Measurements from ENCODE around the gene ACTR5. TPM values are rescaled to one million over a fixed set of nuclear protein-coding genes. Genes with fewer than 3 reads are reported as not detected.

Gene ACTR5
- total and polyA plus RNA-seq, 2 of the 13 experiments (the other 11 are each of a cell fraction or from before 2014, with no cell fraction given), result 19.5 to 20.5 TPM

DNA sequence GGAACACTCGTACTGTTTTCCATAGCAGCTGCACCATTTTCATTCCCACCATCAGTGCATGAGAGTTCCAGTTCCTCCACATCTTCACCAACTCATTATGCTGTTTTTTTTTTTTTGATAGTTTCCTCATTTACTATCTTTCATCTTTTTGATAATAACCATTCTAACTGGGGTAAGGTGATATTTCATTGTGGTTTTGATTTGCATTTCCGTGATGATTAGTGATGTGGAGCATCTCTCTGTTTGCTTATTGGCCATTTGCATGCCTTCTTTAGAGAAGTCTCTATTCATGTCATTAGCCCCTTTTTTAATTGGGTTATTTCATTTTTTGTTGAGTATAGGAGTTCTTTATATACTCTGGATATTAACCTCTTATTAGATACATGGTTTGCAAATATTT, 25.9 kb downstream of the ACTR5 start:
- BruUV-seq (replicated peaks), result no TSS peak
- WGBS (ENCODE audit: low lambda C conversion rate), result 98% methylated on average over 2 of the region's 2 CpGs
- Histone ChIP-seq H3K4me1 (ENCODE audit: insufficient read depth, low read length) (peaks cover 8% of the 10 kb centered on the region), H3K4me2 (ENCODE audit: low read depth, low read length) (no peak overlapping the region), H3K27ac (ENCODE audit: extremely low read length, insufficient read depth, low read length) (no peak overlapping the region), H4K20me1 (ENCODE audit: insufficient read depth, low read length) (no peaks in the 10 kb centered on the region), H3K79me2 (ENCODE audit: insufficient read depth, low read length) (no peaks in the 10 kb centered on the region), H3K36me3 (replicated peaks in 1 of 2; ENCODE audit: control insufficient read depth in 1 of 2, insufficient read depth in 2 of 2, low read length in 2 of 2) (peaks cover 15 to 45% of the 10 kb centered on the region in 2 experiments), H3K4me3 (replicated peaks in 1 of 3; ENCODE audit: insufficient read depth in 1 of 3, low read depth in 2 of 3, low read length in 3 of 3) (no peak overlapping the region), H3K27me3 (ENCODE audit: control insufficient read depth in 1 of 2, insufficient read depth in 2 of 2, low read length in 2 of 2) (no peaks in the 10 kb centered on the region), H2AFZ (ENCODE audit: low read length) (no peak overlapping the region), H3K9me3 (ENCODE audit: low read length) (no peaks in the 10 kb centered on the region), H3K9ac (ENCODE audit: insufficient read depth, low read depth, low read length) (no peak overlapping the region)
- FAIRE-seq (no peak), DNase-seq (ENCODE audit: low spot score) (no peak), ATAC-seq (no peak)
- CTCF ChIA-PET (ENCODE audit: low intra/inter-chr PET ratio, low total read pairs), result no interaction called here
- POLR2A ChIA-PET, result no interaction called here
- intact Hi-C loops (cut with micrococcal nuclease; ENCODE audit: unreplicated experiment), result no loop called here
- in situ Hi-C loops (cut with HindIII; ENCODE audit: extremely low pct_ligation_motif_present, low pct_unique_long_range_greater_than_20kb), result no loop called here
- no peak for TF ChIP-seq U2AF2 (IDR thresholded peaks at IDR 0.05; ENCODE audit: low read depth, low read length)
- no peak for TF ChIP-seq ZNF382 (CRISPR knock-in tag; IDR thresholded peaks at IDR 0.05; ENCODE audit: borderline replicate concordance)
- no peak for TF ChIP-seq FOXK2 (IDR thresholded peaks at IDR 0.05)
- no peak for TF ChIP-seq TBX3 (IDR thresholded peaks at IDR 0.05; ENCODE audit: borderline replicate concordance)
- TF ChIP-seq, protein P1, sequence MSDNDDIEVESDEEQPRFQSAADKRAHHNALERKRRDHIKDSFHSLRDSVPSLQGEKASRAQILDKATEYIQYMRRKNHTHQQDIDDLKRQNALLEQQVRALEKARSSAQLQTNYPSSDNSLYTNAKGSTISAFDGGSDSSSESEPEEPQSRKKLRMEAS (IDR thresholded peaks at IDR 0.05), result no peak

DNA sequence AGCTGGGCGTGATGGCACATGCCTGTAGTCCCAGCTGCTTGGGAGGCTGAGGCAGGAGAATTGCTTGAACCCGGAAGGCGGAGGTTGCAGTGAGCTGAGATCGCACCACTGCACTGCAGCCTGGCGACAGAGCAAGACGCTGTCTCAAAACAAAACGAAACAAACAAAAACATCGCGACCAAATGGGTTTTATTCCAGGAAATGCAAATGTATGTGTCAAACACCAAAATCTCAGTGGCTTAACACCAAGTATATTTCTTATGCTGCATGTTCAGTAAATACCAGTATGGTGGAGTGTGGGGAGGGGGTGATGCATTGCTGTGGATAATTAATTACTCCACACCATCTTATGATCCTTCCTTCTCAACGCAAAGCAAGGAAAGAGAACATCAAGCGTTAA, 28.1 kb downstream of the ACTR5 start:
- ATAC-seq, result no peak
- in situ Hi-C loops (cut with HindIII; ENCODE audit: extremely low pct_ligation_motif_present, low pct_unique_long_range_greater_than_20kb), result no loop called here
- 97% methylated on average over 11 of the region's 11 CpGs for WGBS (ENCODE audit: low lambda C conversion rate)
- TF ChIP-seq, protein P2, sequence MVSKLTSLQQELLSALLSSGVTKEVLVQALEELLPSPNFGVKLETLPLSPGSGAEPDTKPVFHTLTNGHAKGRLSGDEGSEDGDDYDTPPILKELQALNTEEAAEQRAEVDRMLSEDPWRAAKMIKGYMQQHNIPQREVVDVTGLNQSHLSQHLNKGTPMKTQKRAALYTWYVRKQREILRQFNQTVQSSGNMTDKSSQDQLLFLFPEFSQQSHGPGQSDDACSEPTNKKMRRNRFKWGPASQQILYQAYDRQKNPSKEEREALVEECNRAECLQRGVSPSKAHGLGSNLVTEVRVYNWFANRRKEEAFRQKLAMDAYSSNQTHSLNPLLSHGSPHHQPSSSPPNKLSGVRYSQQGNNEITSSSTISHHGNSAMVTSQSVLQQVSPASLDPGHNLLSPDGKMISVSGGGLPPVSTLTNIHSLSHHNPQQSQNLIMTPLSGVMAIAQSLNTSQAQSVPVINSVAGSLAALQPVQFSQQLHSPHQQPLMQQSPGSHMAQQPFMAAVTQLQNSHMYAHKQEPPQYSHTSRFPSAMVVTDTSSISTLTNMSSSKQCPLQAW (CRISPR knock-in tag; IDR thresholded peaks at IDR 0.05), result no peak
- TF ChIP-seq ZNF83 (CRISPR knock-in tag; IDR thresholded peaks at IDR 0.05; ENCODE audit: borderline replicate concordance) (no peak), MATR3 (CRISPR knock-in tag; IDR thresholded peaks at IDR 0.05) (no peak), ZFP41 (CRISPR knock-in tag; IDR thresholded peaks at IDR 0.05; ENCODE audit: borderline replicate concordance) (no peak), SP5 (CRISPR knock-in tag; IDR thresholded peaks at IDR 0.05; ENCODE audit: borderline replicate concordance, low read depth) (no peak), IKZF4 (CRISPR knock-in tag; IDR thresholded peaks at IDR 0.05; ENCODE audit: borderline replicate concordance, low read depth, not compliant biosample characterization) (no peak), ZNF234 (CRISPR knock-in tag; conservative IDR thresholded peaks at IDR 0.05) (no peak), KLF11 (CRISPR knock-in tag; IDR thresholded peaks at IDR 0.05) (no peak), MBD4 (IDR thresholded peaks at IDR 0.05; ENCODE audit: borderline replicate concordance, low read length) (no peak), EZH2 (conservative IDR thresholded peaks at IDR 0.05; ENCODE audit: low read depth, low read length) (no peak)
- TF ChIP-seq, protein P3, sequence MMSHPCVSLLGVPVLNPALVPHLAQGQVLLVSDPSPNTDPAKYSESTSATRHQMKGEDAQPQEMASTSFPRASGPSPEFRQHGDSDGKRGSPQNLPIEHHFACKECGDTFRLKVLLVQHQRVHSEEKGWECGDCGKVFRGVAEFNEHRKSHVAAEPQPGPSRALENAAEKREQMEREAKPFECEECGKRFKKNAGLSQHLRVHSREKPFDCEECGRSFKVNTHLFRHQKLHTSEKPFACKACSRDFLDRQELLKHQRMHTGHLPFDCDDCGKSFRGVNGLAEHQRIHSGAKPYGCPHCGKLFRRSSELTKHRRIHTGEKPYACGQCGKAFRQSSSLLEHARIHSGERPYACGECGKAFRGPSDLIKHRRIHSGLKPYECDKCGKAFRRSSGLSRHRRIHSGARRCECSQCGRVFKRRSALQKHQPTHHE (CRISPR knock-in tag; IDR thresholded peaks at IDR 0.05; ENCODE audit: borderline replicate concordance), result no peak

More for the DNA sequence above, 28.1 kb downstream of the ACTR5 start:
- Histone ChIP-seq H2AFZ (ENCODE audit: low read length) (no peak overlapping the region), H3K4me3 (replicated peaks in 1 of 3; ENCODE audit: insufficient read depth in 1 of 3, low read depth in 2 of 3, low read length in 3 of 3) (no peak overlapping the region), H3K27me3 (ENCODE audit: control insufficient read depth in 1 of 2, insufficient read depth in 2 of 2, low read length in 2 of 2) (no peaks in the 10 kb centered on the region), H3K36me3 (replicated peaks in 1 of 2; ENCODE audit: control insufficient read depth in 1 of 2, insufficient read depth in 2 of 2, low read length in 2 of 2) (peaks cover 9 to 27% of the 10 kb centered on the region in 2 experiments), H3K27ac (ENCODE audit: extremely low read length, insufficient read depth, low read length) (no peak overlapping the region), H4K20me1 (ENCODE audit: insufficient read depth, low read length) (no peaks in the 10 kb centered on the region), H3K9me3 (ENCODE audit: low read length) (no peaks in the 10 kb centered on the region), H3K79me2 (ENCODE audit: insufficient read depth, low read length) (no peaks in the 10 kb centered on the region), H3K9ac (ENCODE audit: insufficient read depth, low read depth, low read length) (no peak overlapping the region), H3K4me2 (ENCODE audit: low read depth, low read length) (no peak overlapping the region), H3K4me1 (ENCODE audit: insufficient read depth, low read length) (no peaks in the 10 kb centered on the region)
- ChIA-PET CTCF (ENCODE audit: low intra/inter-chr PET ratio, low total read pairs) (no interaction called here), POLR2A (no interaction called here)
- no peak for DNase-seq (ENCODE audit: low spot score)
- FAIRE-seq, result no peak
- BruUV-seq (replicated peaks), result no TSS peak
- intact Hi-C loops (cut with micrococcal nuclease; ENCODE audit: unreplicated experiment), result no loop called here
